Measurements from ENCODE around the gene FAM81A. TPM values are rescaled to one million over a fixed set of nuclear protein-coding genes. Genes with fewer than 3 reads are reported as not detected.
"Not testable (repeated sequence)": the region's sequence is repeated elsewhere in the genome, so short reads cannot be mapped to it uniquely, and the experiment has no call there.

FAM81A gene
- total RNA-seq, 3 donors from 2014 or later (not counting 1 experiment from before 2014, with no cell fraction given), result 1.0 TPM; not detected in 2

GRCh38 chr15:59457103-59457502 is 19.1 kb downstream of the FAM81A start:
- Histone ChIP-seq H3K27me3 (ENCODE audit: control insufficient read depth, insufficient read depth, low read length) (no peaks in the 10 kb centered on the region), H3K4me3 (ENCODE audit: low read length) (no peak overlapping the region), H3K9me3 (ENCODE audit: control insufficient read depth, insufficient read depth, low read length) (no peaks in the 10 kb centered on the region), H3K27ac (ENCODE audit: low read length) (no peak overlapping the region), H3K36me3 (ENCODE audit: control insufficient read depth, insufficient read depth, low read length) (no peaks in the 10 kb centered on the region), H3K4me1 (ENCODE audit: control insufficient read depth, insufficient read depth, low read length) (no peaks in the 10 kb centered on the region)
- Mint-ChIP-seq H3K4me1 (no peaks in the 10 kb centered on the region), H3K36me3 (no peaks in the 10 kb centered on the region), H3K27ac (no peak overlapping the region), H3K27me3 (ENCODE audit: low read depth in 2 of 2) (peaks cover 0 to 2% of the 10 kb centered on the region in 2 donors), H3K9me3 (no peaks in the 10 kb centered on the region), H3K4me3 (no peak overlapping the region)
- no peak for ATAC-seq
- TF ChIP-seq CTCF (IDR thresholded peaks at IDR 0.05), result no peak
- no CpG with 5 or more reads among the region's 3 CpGs for WGBS (ENCODE audit: insufficient coverage)
- DNase-seq, result no peak
- intact Hi-C loops (cut with micrococcal nuclease), result no loop called here

- intact Hi-C loops (cut with micrococcal nuclease), result no loop called here
Measured at GRCh38 chr15:59461521-59461920, 23.5 kb downstream of the FAM81A start.

GRCh38 chr15:59473226-59473625 is 35.2 kb downstream of the FAM81A start:
- no peaks in the 10 kb centered on the region for H3K4me1 ChIP-seq (ENCODE audit: control insufficient read depth, insufficient read depth, low read length)
- H3K36me3 ChIP-seq (ENCODE audit: control insufficient read depth, insufficient read depth, low read length), result no peaks in the 10 kb centered on the region
- Mint-ChIP-seq H3K27me3 (ENCODE audit: low read depth in 2 of 2) (peaks cover 16 to 37% of the 10 kb centered on the region in 2 donors), H3K27ac (no peak overlapping the region), H3K36me3 (no peaks in the 10 kb centered on the region), H3K4me1 (no peaks in the 10 kb centered on the region), H3K4me3 (no peak overlapping the region), H3K9me3 (no peaks in the 10 kb centered on the region)
- ATAC-seq (no peak), DNase-seq (no peak)
- TF ChIP-seq CTCF (IDR thresholded peaks at IDR 0.05), result no peak
- H3K27me3 ChIP-seq (ENCODE audit: control insufficient read depth, insufficient read depth, low read length), result no peaks in the 10 kb centered on the region
- H3K9me3 ChIP-seq (ENCODE audit: control insufficient read depth, insufficient read depth, low read length), result no peaks in the 10 kb centered on the region
- WGBS (ENCODE audit: insufficient coverage), result 27% methylated on average over 3 of the region's 5 CpGs
- H3K4me3 ChIP-seq (ENCODE audit: low read length), result no peak overlapping the region
- intact Hi-C loops (cut with micrococcal nuclease), result no loop called here
- H3K27ac ChIP-seq (ENCODE audit: low read length), result no peak overlapping the region

More at GRCh38 chr15:59461521-59461920, 23.5 kb downstream of the FAM81A start:
- TF ChIP-seq CTCF (IDR thresholded peaks at IDR 0.05), result no peak
- Mint-ChIP-seq H3K36me3 (no peaks in the 10 kb centered on the region), H3K4me3 (no peak overlapping the region), H3K27ac (no peak overlapping the region), H3K4me1 (no peaks in the 10 kb centered on the region), H3K9me3 (no peaks in the 10 kb centered on the region), H3K27me3 (ENCODE audit: low read depth in 2 of 2) (peaks cover 2 to 24% of the 10 kb centered on the region in 2 donors)
- 100% methylated on average over 1 of the region's 1 CpG for WGBS (ENCODE audit: insufficient coverage)
- Histone ChIP-seq H3K27ac (ENCODE audit: low read length) (no peak overlapping the region), H3K4me1 (ENCODE audit: control insufficient read depth, insufficient read depth, low read length) (no peaks in the 10 kb centered on the region), H3K27me3 (ENCODE audit: control insufficient read depth, insufficient read depth, low read length) (no peaks in the 10 kb centered on the region), H3K4me3 (ENCODE audit: low read length) (no peak overlapping the region), H3K36me3 (ENCODE audit: control insufficient read depth, insufficient read depth, low read length) (no peaks in the 10 kb centered on the region), H3K9me3 (ENCODE audit: control insufficient read depth, insufficient read depth, low read length) (no peaks in the 10 kb centered on the region)
- no peak for DNase-seq
- ATAC-seq, result no peak

GRCh38 chr15:59475161-59475560 is 37.2 kb downstream of the FAM81A start:
- H3K9me3 ChIP-seq (ENCODE audit: control insufficient read depth, insufficient read depth, low read length); H3K27me3 ChIP-seq (ENCODE audit: control insufficient read depth, insufficient read depth, low read length); H3K36me3 Mint-ChIP-seq; H3K4me3 ChIP-seq (ENCODE audit: low read length); H3K4me3 Mint-ChIP-seq; DNase-seq; H3K4me1 Mint-ChIP-seq; ATAC-seq; H3K36me3 ChIP-seq (ENCODE audit: control insufficient read depth, insufficient read depth, low read length); H3K4me1 ChIP-seq (ENCODE audit: control insufficient read depth, insufficient read depth, low read length); intact Hi-C loops (cut with micrococcal nuclease); H3K27ac ChIP-seq (ENCODE audit: low read length); H3K27ac Mint-ChIP-seq; H3K9me3 Mint-ChIP-seq: not testable (repeated sequence)
- peaks cover 13 to 27% of the 10 kb centered on the region in 2 donors for H3K27me3 Mint-ChIP-seq (ENCODE audit: low read depth in 2 of 2)
- 89% methylated on average over 3 of the region's 5 CpGs for WGBS (ENCODE audit: insufficient coverage)
